GM12864 (cell line): ENCODE measurements around the gene CFAP161.
"Not testable (repeated sequence)": the region's sequence is repeated elsewhere in the genome, so short reads cannot be mapped to it uniquely, and the experiment has no call there.

Experiments used
- DNase-seq: peaks from one replicate; pipeline ENCODE4 v3.0.0-alpha.2; 2011; ENCODE audit warnings: low read depth
- H3K4me3 ChIP-seq: 2 replicates; pipeline ENCODE4 v1.5.1; 2011; ENCODE audit warnings: mild to moderate bottlenecking, low read depth, low read length, control low read depth
- TF ChIP-seq, protein P1 (sequence below): IDR thresholded peaks from 2 replicates; pipeline ENCODE4 v1.5.1; 2011; ENCODE audit warnings: low read depth, mild to moderate bottlenecking, moderate library complexity, low read length, control low read depth, inconsistent platforms; ENCODE audit errors: missing control alignments

Gene CFAP161

DNA sequence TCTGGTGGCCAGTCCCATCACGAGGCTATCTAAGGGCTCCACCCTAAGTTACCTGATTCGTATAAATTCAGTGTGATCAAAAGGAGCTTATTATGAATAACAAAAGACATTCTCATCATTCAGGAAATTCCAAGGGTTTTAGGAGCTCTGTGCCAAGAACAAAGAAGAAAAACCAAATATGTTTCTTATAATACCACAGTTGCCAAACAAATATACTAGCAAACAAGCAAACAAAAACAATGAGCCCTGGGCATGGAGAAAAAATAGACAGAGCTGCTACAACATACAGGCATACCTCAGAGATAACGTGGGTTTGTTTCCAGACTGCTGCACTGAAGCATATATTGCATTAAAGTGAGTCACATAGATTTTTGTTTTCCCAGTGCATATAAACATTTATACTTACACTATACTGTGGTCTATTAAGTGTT is 20.2 kb upstream of the CFAP161 start:
- TF ChIP-seq, protein P1, sequence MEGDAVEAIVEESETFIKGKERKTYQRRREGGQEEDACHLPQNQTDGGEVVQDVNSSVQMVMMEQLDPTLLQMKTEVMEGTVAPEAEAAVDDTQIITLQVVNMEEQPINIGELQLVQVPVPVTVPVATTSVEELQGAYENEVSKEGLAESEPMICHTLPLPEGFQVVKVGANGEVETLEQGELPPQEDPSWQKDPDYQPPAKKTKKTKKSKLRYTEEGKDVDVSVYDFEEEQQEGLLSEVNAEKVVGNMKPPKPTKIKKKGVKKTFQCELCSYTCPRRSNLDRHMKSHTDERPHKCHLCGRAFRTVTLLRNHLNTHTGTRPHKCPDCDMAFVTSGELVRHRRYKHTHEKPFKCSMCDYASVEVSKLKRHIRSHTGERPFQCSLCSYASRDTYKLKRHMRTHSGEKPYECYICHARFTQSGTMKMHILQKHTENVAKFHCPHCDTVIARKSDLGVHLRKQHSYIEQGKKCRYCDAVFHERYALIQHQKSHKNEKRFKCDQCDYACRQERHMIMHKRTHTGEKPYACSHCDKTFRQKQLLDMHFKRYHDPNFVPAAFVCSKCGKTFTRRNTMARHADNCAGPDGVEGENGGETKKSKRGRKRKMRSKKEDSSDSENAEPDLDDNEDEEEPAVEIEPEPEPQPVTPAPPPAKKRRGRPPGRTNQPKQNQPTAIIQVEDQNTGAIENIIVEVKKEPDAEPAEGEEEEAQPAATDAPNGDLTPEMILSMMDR, result no peak
- DNase-seq, result no peak
- no peak overlapping the region for H3K4me3 ChIP-seq

DNA sequence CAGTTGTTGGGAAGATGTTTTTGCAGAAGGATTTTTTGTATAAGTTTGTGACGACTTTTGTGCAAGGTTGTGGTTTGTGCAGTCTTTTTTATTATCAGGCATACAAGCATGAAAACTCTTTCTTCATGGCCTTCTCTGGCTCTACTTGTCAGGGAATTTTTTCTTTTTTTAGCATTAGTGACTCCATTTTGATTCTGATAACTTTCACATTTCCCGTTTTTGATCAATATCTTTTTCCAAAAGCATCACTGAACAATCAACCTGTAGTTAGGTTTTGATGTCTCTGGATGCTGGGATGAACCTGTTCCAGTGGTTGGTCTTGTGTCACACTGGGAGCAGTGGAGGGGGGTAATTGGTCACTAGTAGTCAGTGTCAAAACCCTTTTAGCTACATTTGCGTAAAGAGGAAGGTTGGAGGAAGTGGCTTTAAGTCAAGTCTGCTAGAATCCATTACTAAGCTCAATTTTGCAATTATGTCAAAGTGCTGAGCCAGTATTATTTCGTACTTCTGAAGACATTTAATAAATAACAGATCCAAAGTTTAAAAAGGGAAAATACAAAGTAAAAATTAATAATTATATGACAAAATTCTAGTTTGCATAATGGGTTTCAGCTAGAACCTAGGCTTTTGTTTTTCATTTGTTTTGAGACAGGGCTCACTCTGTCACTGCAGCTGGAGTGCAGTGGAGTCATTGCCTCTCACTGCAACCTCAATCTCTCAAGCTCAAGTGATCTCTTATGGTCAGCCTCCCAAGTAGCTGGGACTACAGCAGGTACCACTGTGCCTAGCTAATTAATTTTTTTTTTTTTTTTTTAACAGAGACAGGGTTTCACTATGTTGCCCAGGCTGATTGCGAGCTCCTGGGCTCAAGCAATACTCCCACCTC is 18.8 kb upstream of the CFAP161 start:
- H3K4me3 ChIP-seq, result no peak overlapping the region
- TF ChIP-seq, protein P1, result no peak
- DNase-seq, result no peak

DNA sequence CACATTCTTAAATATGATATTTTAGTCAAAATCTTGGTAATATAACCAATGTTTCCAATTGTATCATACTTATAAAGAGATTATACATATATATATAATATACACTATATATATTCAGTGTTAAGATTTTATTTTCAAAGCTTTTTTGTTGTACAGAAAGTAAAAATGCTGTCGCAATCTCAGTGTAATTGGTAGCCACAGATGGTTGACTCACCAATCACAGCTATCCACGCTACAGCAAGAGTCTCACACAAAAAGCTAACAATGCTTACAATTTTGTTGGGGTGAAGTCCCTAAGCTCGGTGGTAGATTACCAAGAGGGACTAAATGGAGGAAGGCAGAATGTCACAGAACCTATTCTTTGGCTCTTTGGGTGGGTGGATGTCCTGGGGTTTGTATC is 16.9 kb upstream of the CFAP161 start:
- TF ChIP-seq, protein P1, result no peak
- DNase-seq, result no peak
- no peak overlapping the region for H3K4me3 ChIP-seq

DNA sequence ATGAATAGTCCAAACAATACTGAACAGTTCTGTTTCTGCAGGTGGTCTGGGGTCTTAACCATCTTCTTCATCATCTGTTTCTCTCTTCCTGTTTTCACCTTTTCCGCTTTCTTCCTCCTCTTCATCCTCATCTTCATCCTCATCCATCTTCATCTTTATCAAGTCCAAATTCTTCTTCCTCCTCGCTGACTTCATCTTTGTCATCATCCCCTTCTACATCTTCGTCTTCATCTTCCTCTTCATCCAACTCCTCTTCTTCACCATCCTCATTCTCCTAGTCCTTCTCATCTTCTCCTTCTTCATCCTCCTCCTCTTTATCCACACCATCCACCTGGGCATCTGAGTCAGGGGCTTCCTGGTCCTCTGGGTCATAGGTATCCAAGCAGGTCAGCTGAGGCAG is 16.5 kb upstream of the CFAP161 start:
- no peak for DNase-seq
- TF ChIP-seq, protein P1, result no peak
- H3K4me3 ChIP-seq, result no peak overlapping the region

DNA sequence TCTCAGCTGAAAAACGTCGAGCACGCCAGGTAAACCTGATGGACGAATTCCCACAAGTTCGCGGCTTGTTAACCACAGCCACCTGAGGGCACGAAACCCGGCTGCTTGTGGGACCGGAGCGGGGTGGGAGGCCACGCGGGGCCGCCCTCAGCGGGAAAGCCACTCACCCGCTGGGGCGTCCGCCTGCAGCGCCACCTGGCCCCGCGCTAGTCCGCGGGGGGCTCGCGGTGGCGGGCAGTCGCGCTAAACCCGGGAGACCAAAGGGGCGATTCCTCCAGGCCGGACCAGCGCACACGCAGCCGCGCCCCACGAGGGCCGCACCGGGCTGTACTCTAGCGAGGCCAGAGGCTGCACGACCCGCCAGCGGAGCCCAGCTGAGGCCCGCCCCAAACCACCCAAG is 15.7 kb upstream of the CFAP161 start:
- no peak for DNase-seq
- H3K4me3 ChIP-seq, result no peak overlapping the region; the same call in 1 of the 2 replicates
- TF ChIP-seq, protein P1, result no peak

DNA sequence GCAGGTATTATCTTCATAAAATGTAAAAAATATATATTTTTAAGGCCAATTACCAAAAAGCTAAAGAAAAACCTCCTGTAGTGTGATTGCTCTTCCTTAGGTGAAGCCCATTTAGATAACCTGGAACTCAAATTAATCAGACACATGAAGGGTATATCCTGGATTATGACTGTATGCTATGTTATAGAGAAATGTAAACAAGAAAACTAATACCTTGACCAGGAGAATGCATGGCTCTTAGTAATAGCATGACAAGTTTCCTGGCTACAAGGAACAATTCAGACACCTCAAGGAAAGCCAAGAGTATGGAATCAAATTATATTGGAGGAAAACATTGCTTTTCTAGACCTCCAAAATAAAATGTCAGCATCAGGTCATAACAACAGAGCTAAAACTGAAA is 14.0 kb upstream of the CFAP161 start:
- DNase-seq, result no peak
- no peak overlapping the region for H3K4me3 ChIP-seq
- TF ChIP-seq, protein P1, result no peak

DNA sequence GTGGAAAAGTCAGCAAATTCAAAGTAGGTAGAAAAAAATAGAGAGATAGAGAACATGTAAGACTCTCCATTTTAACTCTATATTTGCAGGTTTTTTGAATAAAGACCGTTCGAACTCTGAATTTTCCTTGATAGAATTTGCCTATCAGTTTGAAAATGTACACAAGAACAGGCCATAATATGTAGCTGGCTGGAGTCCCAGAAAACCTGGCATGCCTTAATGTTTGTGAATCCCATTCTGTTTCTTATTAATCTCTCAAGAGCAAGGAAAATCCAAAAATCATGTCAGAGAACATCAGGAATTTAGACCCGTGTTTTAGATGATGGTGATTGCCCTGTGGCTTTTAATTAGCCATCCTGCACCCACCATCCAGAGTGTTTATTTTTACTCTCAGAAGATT is 7.2 kb upstream of the CFAP161 start:
- H3K4me3 ChIP-seq, result no peak overlapping the region
- TF ChIP-seq, protein P1, result no peak
- DNase-seq, result no peak

DNA sequence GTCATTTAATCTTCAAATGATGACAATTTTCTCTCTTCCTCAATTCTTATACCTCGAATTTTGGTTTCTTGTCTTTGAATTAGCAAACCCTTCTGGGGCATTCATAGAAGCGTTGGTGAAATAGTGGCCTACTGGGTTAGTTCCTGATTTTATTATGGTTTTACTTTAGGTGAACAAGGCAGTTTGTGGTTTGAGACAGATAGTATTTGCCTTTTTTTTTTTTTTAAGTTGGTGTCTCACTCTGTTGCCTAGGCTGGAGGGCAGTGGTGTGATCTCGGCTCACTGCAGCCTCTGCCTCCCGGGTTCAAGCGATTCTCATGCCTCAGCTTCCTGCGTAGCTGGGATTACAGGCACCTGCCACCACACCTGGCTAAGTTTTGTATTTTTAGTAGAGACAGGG is 7.4 kb downstream of the CFAP161 start:
- H3K4me3 ChIP-seq, DNase-seq: not testable (repeated sequence)
